ENCODE data around the gene CELSR3. TPM values are rescaled to one million over a fixed set of nuclear protein-coding genes. Genes with fewer than 3 reads are reported as not detected.
A peak's percentile ranks its signal among the peaks of the same experiment; 100 is the strongest.

The CELSR3 gene, protein sequence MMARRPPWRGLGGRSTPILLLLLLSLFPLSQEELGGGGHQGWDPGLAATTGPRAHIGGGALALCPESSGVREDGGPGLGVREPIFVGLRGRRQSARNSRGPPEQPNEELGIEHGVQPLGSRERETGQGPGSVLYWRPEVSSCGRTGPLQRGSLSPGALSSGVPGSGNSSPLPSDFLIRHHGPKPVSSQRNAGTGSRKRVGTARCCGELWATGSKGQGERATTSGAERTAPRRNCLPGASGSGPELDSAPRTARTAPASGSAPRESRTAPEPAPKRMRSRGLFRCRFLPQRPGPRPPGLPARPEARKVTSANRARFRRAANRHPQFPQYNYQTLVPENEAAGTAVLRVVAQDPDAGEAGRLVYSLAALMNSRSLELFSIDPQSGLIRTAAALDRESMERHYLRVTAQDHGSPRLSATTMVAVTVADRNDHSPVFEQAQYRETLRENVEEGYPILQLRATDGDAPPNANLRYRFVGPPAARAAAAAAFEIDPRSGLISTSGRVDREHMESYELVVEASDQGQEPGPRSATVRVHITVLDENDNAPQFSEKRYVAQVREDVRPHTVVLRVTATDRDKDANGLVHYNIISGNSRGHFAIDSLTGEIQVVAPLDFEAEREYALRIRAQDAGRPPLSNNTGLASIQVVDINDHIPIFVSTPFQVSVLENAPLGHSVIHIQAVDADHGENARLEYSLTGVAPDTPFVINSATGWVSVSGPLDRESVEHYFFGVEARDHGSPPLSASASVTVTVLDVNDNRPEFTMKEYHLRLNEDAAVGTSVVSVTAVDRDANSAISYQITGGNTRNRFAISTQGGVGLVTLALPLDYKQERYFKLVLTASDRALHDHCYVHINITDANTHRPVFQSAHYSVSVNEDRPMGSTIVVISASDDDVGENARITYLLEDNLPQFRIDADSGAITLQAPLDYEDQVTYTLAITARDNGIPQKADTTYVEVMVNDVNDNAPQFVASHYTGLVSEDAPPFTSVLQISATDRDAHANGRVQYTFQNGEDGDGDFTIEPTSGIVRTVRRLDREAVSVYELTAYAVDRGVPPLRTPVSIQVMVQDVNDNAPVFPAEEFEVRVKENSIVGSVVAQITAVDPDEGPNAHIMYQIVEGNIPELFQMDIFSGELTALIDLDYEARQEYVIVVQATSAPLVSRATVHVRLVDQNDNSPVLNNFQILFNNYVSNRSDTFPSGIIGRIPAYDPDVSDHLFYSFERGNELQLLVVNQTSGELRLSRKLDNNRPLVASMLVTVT (N-terminal part only)
- polyA plus RNA-seq, result 1 to 10 TPM in 2 of 4 donors, under 1 TPM in 2; 0.27 to 2.8 (median 1.1) TPM
- long read RNA-seq, donor 1, result 0 reads
- long read RNA-seq, donor 2, result 0 reads
- long read RNA-seq, donor 3, result 0 reads
- long read RNA-seq, donor 4, result 0 reads
- long read RNA-seq, donor 5, result 0 reads
- long read RNA-seq, donor 6, result 0 reads
- long read RNA-seq, donor 7, result 0 reads
- long read RNA-seq, donor 8, result 0 reads
- long read RNA-seq, donor 9, result 0 reads
- long read RNA-seq, donor 10, result 0 reads

DNA sequence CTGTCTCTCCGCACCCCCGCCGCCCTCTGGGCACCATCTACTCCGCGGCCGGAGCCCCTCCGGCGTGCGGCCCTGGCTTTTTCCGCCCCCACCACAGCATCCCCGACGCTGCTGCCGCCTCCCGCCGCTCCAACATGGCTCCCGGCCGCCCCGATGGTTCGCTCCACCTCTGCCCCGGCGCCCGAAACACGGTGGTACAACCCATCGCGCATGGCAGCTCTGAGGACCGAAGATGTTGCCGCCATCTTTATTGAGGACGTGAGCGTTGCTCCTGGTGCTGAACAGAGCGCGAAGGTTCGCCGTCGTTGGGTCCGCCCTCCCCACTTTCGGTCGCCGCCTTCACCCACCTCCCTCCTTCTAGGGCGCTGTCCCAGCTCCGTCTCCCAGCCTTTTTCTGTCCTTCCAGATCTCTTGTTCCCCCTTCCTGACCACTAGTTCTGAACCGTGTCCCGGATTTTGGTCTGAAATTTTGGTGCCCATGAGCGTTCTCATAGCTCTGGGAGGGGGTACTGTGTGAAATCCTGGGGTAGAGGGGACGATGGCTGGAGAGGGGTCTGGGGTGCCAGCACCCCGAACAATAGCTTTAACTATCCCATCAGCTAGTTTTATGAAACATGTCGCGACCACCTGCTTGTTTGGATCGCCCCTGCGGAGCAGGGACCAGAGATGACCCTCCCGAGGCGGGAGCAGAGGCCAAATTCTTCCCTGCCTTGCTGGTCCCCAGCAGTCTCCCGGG lies at the start of gene CELSR3:
CELSR3 (minus strand) TSS at position 134 of the 736 bp plus-strand sequence. CDS start 252 bp downstream, outside the sequence.
- WGBS, 3 donors, result 0 to 4% (median 2%) methylated on average over 40 to 52 of the region's 52 CpGs
- Histone ChIP-seq H3K27me3 (ENCODE audit: control insufficient read depth in 3 of 3, insufficient read depth in 3 of 3, low read length in 3 of 3) (peaks cover 0 to 40% (median 8%) of the 10 kb centered on the region in 3 donors), H3K4me1 (ENCODE audit: control insufficient read depth in 3 of 3, insufficient read depth in 2 of 3, low read depth in 1 of 3, low read length in 2 of 3) (peaks cover 3 to 21% (median 8%) of the 10 kb centered on the region in 3 donors), H3K27ac (ENCODE audit: low read depth in 1 of 3, low read length in 2 of 3) (peak within 1 kb of the TSS in 2 of 3 donors; percentile 83 to 88), H3K36me3 (ENCODE audit: control insufficient read depth in 3 of 3, insufficient read depth in 2 of 3, low read depth in 1 of 3, low read length in 3 of 3) (no peaks in the 10 kb centered on the region), H3K4me3 (ENCODE audit: low read depth in 1 of 3, low read length in 3 of 3) (peak within 1 kb of the TSS; percentile 29 to 65 (median 40)), H3K9me3 (ENCODE audit: control insufficient read depth in 2 of 2, insufficient read depth in 1 of 2, low read depth in 1 of 2, low read length in 1 of 2) (no peaks in the 10 kb centered on the region)
- DNase-seq (peak; percentile 51 to 76), FAIRE-seq (no peak)

DNA sequence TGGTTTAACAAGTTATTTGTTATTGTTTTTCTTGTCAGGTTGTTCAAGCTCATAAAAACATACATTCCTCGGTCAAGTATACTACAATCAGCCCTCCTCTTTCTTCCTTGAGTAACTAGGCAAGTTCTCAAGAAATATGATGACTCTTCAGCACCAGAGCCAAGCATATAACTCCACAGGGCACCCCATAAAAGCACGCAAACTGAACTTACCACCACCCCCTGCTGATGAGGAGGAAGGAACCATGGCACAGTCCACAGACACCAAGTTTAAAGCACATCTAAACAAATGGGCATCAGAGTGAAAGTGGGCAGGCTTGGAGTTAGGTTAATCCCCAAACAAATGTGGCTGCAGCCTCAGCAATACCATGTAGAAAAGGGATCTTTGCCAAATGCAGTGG lies 49.0 kb upstream of the CELSR3 start:
- Histone ChIP-seq H3K9me3 (ENCODE audit: control insufficient read depth in 2 of 2, insufficient read depth in 1 of 2, low read depth in 1 of 2, low read length in 1 of 2) (no peaks in the 10 kb centered on the region), H3K4me1 (ENCODE audit: control insufficient read depth in 3 of 3, insufficient read depth in 2 of 3, low read depth in 1 of 3, low read length in 2 of 3) (peaks cover 0 to 14% (median 4%) of the 10 kb centered on the region in 3 donors), H3K4me3 (ENCODE audit: low read depth in 1 of 3, low read length in 3 of 3) (no peak overlapping the region), H3K27ac (ENCODE audit: low read depth in 1 of 3, low read length in 2 of 3) (no peak overlapping the region), H3K27me3 (ENCODE audit: control insufficient read depth in 3 of 3, insufficient read depth in 3 of 3, low read length in 3 of 3) (no peaks in the 10 kb centered on the region), H3K36me3 (ENCODE audit: control insufficient read depth in 3 of 3, insufficient read depth in 2 of 3, low read depth in 1 of 3, low read length in 3 of 3) (peaks cover 6 to 71% (median 14%) of the 10 kb centered on the region in 3 donors)
- 67 to 85% (median 83%) methylated on average over 2 of the region's 2 CpGs for WGBS, 3 donors
- FAIRE-seq (no peak), DNase-seq (no peak)

DNA sequence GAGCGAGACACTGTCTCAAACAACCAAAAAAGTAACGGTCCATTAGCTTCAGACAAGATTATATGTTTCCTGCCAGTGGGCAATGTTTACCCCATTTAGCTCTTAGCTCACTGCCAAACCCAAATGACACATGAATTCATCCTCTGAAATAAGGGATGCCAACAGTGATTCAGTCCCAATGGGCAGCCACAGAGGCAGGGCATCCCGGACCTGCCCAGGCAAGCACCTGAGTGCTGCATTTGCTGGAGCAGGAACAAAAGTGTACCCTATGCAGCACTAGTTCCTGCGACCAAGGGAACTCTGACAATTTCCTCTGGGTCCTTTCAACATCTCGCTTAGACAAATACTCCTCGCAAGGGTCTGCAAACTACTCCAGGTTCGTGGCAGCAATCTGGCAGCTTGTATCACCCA lies 46.4 kb upstream of the CELSR3 start:
- H3K9me3 ChIP-seq (ENCODE audit: control insufficient read depth in 2 of 2, insufficient read depth in 1 of 2, low read depth in 1 of 2, low read length in 1 of 2), result no peaks in the 10 kb centered on the region
- H3K27ac ChIP-seq (ENCODE audit: low read depth in 1 of 3, low read length in 2 of 3), result peak overlapping the region in 1 of 3 donors; percentile 2
- DNase-seq (no peak), FAIRE-seq (no peak)
- no peaks in the 10 kb centered on the region for H3K27me3 ChIP-seq (ENCODE audit: control insufficient read depth in 3 of 3, insufficient read depth in 3 of 3, low read length in 3 of 3)
- peaks cover 6 to 82% (median 14%) of the 10 kb centered on the region in 3 donors for H3K36me3 ChIP-seq (ENCODE audit: control insufficient read depth in 3 of 3, insufficient read depth in 2 of 3, low read depth in 1 of 3, low read length in 3 of 3)
- peaks cover 0 to 9% (median 0%) of the 10 kb centered on the region in 3 donors for H3K4me1 ChIP-seq (ENCODE audit: control insufficient read depth in 3 of 3, insufficient read depth in 2 of 3, low read depth in 1 of 3, low read length in 2 of 3)
- H3K4me3 ChIP-seq (ENCODE audit: low read depth in 1 of 3, low read length in 3 of 3), result no peak overlapping the region
- 68 to 81% (median 77%) methylated on average over 7 of the region's 7 CpGs for WGBS, 3 donors

DNA sequence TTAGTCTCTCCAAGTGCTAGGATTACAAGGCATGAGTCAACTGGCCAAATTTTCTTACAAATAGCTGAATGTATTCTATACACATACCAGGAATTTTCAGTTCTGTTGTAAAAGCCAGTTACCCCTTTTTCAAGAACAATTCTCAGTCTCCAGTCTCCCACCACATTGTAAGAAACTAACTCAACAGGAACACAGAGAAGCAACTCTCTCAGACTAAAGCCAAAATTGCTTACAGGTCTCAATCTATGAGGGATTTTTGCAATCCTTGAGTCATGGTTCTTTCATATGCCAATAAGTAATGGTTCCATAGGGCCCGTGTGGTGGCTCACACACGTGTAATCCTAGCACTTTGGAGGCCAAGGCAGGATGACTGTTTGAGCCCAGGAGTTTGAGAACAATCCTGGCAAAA lies 45.8 kb upstream of the CELSR3 start:
- no peaks in the 10 kb centered on the region for H3K9me3 ChIP-seq (ENCODE audit: control insufficient read depth in 2 of 2, insufficient read depth in 1 of 2, low read depth in 1 of 2, low read length in 1 of 2)
- peaks cover 0 to 9% (median 0%) of the 10 kb centered on the region in 3 donors for H3K4me1 ChIP-seq (ENCODE audit: control insufficient read depth in 3 of 3, insufficient read depth in 2 of 3, low read depth in 1 of 3, low read length in 2 of 3)
- DNase-seq (no peak), FAIRE-seq (no peak)
- H3K27me3 ChIP-seq (ENCODE audit: control insufficient read depth in 3 of 3, insufficient read depth in 3 of 3, low read length in 3 of 3), result no peaks in the 10 kb centered on the region
- peak overlapping the region in 1 of 3 donors; percentile 2 for H3K27ac ChIP-seq (ENCODE audit: low read depth in 1 of 3, low read length in 2 of 3)
- 24 to 60% (median 43%) methylated on average over 2 of the region's 2 CpGs for WGBS, 3 donors
- no peak overlapping the region for H3K4me3 ChIP-seq (ENCODE audit: low read depth in 1 of 3, low read length in 3 of 3)
- H3K36me3 ChIP-seq (ENCODE audit: control insufficient read depth in 3 of 3, insufficient read depth in 2 of 3, low read depth in 1 of 3, low read length in 3 of 3), result peaks cover 6 to 77% (median 12%) of the 10 kb centered on the region in 3 donors

DNA sequence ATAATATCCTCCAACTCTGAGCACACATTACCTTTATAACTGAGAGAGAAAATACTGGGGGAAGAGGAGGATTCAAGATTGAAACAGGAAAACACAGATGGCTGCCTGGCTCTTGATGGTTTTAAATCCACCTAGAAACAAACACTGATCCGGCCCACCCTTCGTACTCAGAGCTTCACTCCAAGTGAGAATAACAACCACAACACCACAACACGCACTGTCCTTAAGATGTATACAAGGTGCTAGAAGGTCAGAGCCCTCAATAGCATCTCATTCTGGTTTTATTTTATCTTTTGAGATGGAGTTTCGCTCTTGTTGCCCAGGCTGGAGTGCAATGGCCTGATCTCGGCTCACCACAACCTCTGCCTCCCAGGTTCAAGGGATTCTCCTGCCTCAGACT lies 44.5 kb upstream of the CELSR3 start:
- FAIRE-seq, result no peak
- Histone ChIP-seq H3K4me3 (ENCODE audit: low read depth in 1 of 3, low read length in 3 of 3) (no peak overlapping the region), H3K27me3 (ENCODE audit: control insufficient read depth in 3 of 3, insufficient read depth in 3 of 3, low read length in 3 of 3) (no peaks in the 10 kb centered on the region), H3K9me3 (ENCODE audit: control insufficient read depth in 2 of 2, insufficient read depth in 1 of 2, low read depth in 1 of 2, low read length in 1 of 2) (no peaks in the 10 kb centered on the region), H3K4me1 (ENCODE audit: control insufficient read depth in 3 of 3, insufficient read depth in 2 of 3, low read depth in 1 of 3, low read length in 2 of 3) (peaks cover 0 to 3% (median 0%) of the 10 kb centered on the region in 3 donors), H3K27ac (ENCODE audit: low read depth in 1 of 3, low read length in 2 of 3) (no peak overlapping the region), H3K36me3 (ENCODE audit: control insufficient read depth in 3 of 3, insufficient read depth in 2 of 3, low read depth in 1 of 3, low read length in 3 of 3) (peaks cover 6 to 68% (median 12%) of the 10 kb centered on the region in 3 donors)
- WGBS, 3 donors, result 74 to 84% (median 76%) methylated on average over 5 of the region's 5 CpGs
- DNase-seq, result no peak

DNA sequence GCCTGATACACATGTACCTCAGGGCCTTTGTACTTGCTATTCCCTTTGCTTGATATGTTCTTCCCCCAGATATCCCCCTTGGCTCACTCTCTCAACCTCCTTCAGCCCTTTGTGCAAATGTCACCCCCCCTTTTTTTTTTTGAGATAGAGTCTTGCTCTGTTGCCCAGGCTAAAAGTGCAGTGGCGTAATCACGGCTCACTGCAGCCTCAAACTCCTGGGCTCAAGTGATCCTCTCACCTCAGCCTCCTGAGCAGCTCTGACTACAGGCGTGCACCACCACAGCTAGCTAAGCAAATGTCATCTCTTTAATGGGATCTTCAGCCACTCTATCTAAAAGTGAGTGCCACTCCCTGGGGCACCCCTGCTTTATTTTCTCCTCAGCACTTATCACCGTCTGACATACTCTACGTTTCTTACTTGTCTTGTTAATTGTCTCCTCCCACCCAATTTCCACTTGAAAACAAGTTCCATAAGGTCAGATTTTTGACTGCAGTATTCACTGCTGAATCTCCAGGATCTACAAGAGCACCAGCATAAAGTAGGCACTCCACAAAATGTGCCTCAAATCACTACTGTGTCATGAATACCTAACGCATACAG lies 39.7 kb upstream of the CELSR3 start:
- Histone ChIP-seq H3K9me3 (ENCODE audit: control insufficient read depth in 2 of 2, insufficient read depth in 1 of 2, low read depth in 1 of 2, low read length in 1 of 2) (no peaks in the 10 kb centered on the region), H3K27ac (ENCODE audit: low read depth in 1 of 3, low read length in 2 of 3) (peak overlapping the region in 1 of 3 donors; percentile 20), H3K4me3 (ENCODE audit: low read depth in 1 of 3, low read length in 3 of 3) (no peak overlapping the region), H3K36me3 (ENCODE audit: control insufficient read depth in 3 of 3, insufficient read depth in 2 of 3, low read depth in 1 of 3, low read length in 3 of 3) (peaks cover 0 to 58% (median 0%) of the 10 kb centered on the region in 3 donors), H3K4me1 (ENCODE audit: control insufficient read depth in 3 of 3, insufficient read depth in 2 of 3, low read depth in 1 of 3, low read length in 2 of 3) (peaks cover 0 to 4% (median 0%) of the 10 kb centered on the region in 3 donors), H3K27me3 (ENCODE audit: control insufficient read depth in 3 of 3, insufficient read depth in 3 of 3, low read length in 3 of 3) (no peaks in the 10 kb centered on the region)
- no peak for DNase-seq
- no peak for FAIRE-seq
- WGBS, 3 donors, result 81 to 86% (median 84%) methylated on average over 6 of the region's 6 CpGs

All from small intestine (tissue), 16 donors.